ENCODE measurements around the gene HMCN2. TPM values are rescaled to one million over a fixed set of nuclear protein-coding genes. Genes with fewer than 3 reads are reported as not detected.

Gene HMCN2
- total and polyA plus RNA-seq, 2 donors (not counting 1 experiment from before 2014, with no cell fraction given): 0.01 TPM; not detected in 1

DNA sequence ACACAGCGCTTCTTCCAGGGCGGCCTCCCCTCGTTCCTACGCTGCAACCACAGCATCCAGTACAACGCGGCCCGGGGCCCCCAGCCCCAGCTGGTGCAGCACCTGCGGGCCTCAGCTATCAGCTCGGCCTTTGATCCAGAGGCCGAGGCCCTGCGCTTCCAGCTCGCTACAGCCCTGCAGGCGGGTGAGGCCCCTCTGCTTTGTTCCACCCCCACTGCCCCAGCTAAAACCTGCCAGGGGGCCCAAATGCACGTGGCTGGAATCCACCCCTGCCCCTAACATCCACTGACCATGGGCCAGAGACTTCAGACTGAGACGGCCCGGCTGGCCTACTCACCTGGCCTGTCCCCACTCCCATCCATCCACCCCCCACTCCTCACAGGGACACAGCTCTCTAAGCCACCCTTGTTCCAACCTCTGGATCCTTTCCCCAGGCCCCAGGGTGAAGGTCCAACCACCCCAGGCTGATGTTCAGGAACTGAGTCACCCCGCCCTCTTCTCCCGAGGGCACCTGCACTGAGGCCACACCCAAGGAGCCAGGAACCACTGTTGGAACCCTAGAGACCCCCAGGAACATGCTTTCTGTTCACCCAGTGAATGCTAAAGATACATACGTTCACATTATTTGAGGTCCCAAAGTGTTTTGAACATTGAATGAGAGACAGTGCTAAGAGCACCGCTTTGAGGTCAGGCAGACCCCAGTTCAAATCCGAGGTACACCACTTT is 160.3 kb downstream of the HMCN2 start:
- TF ChIP-seq, protein P1, sequence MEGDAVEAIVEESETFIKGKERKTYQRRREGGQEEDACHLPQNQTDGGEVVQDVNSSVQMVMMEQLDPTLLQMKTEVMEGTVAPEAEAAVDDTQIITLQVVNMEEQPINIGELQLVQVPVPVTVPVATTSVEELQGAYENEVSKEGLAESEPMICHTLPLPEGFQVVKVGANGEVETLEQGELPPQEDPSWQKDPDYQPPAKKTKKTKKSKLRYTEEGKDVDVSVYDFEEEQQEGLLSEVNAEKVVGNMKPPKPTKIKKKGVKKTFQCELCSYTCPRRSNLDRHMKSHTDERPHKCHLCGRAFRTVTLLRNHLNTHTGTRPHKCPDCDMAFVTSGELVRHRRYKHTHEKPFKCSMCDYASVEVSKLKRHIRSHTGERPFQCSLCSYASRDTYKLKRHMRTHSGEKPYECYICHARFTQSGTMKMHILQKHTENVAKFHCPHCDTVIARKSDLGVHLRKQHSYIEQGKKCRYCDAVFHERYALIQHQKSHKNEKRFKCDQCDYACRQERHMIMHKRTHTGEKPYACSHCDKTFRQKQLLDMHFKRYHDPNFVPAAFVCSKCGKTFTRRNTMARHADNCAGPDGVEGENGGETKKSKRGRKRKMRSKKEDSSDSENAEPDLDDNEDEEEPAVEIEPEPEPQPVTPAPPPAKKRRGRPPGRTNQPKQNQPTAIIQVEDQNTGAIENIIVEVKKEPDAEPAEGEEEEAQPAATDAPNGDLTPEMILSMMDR (IDR thresholded peaks at IDR 0.05): no peak
- no peak for TF ChIP-seq EZH2 (IDR thresholded peaks at IDR 0.05; ENCODE audit: borderline replicate concordance, insufficient read depth, low read depth, low read length, poor library complexity, severe bottlenecking)
- H3K79me2 ChIP-seq (ENCODE audit: control insufficient read depth, insufficient read depth, low read length): no peaks in the 10 kb centered on the region
- H3K9me3 ChIP-seq (ENCODE audit: control extremely low read depth in 1 of 3, control insufficient read depth in 2 of 3, insufficient read depth in 1 of 3, low read length in 2 of 3): peaks cover 0 to 18% (median 0%) of the 10 kb centered on the region in 3 donors
- no peak overlapping the region for H3K4me2 ChIP-seq (replicated peaks; ENCODE audit: low read depth, low read length, poor library complexity, severe bottlenecking)
- no peak for DNase-seq
- H2AFZ ChIP-seq (ENCODE audit: insufficient read depth, low read depth, low read length, poor library complexity, severe bottlenecking): no peak overlapping the region
- Mint-ChIP-seq H3K27ac (no peak overlapping the region), H3K27me3 (peaks cover 11% of the 10 kb centered on the region), H3K9me3 (ENCODE audit: insufficient read depth) (no peaks in the 10 kb centered on the region), H3K4me3 (no peak overlapping the region), H3K4me1 (no peaks in the 10 kb centered on the region)
- no peak overlapping the region for H3K4me3 ChIP-seq (ENCODE audit: control extremely low read depth in 1 of 5, extremely low read depth in 1 of 5, insufficient read depth in 1 of 5, low read depth in 2 of 5, low read length in 4 of 5)
- intact Hi-C loops (cut with micrococcal nuclease): no loop called here
- WGBS (ENCODE audit: insufficient coverage): 87% methylated on average over 21 of the region's 21 CpGs
- H3K9ac ChIP-seq (ENCODE audit: low read length): no peak overlapping the region
- CTCF ChIA-PET: interaction anchor here (0.7 kb wide), 1 partner anchor 56 kb away, joined by 4 read pairs; no protein-coding TSS in a partner anchor
- no peaks in the 10 kb centered on the region for H4K20me1 ChIP-seq (ENCODE audit: control insufficient read depth, insufficient read depth, low read length, poor library complexity, severe bottlenecking)
- H3K36me3 ChIP-seq (replicated peaks in 1 of 2; ENCODE audit: control extremely low read depth in 1 of 2, control insufficient read depth in 1 of 2, extremely low read depth in 1 of 2, insufficient read depth in 2 of 2, low read length in 1 of 2): no peaks in the 10 kb centered on the region
- ATAC-seq (ENCODE audit: low read depth): no peak
- H3K27me3 ChIP-seq (replicated peaks in 1 of 4; ENCODE audit: control extremely low read depth in 1 of 4, control insufficient read depth in 3 of 4, insufficient read depth in 4 of 4, low read length in 3 of 4): peaks cover 0 to 16% (median 1%) of the 10 kb centered on the region in 4 experiments
- no peaks in the 10 kb centered on the region for H3K4me1 ChIP-seq (ENCODE audit: control insufficient read depth in 2 of 2, insufficient read depth in 2 of 2, low read length in 2 of 2)
- no peak overlapping the region for H3K27ac ChIP-seq (ENCODE audit: low read length in 2 of 2)
- POLR2A ChIA-PET: no interaction called here

DNA sequence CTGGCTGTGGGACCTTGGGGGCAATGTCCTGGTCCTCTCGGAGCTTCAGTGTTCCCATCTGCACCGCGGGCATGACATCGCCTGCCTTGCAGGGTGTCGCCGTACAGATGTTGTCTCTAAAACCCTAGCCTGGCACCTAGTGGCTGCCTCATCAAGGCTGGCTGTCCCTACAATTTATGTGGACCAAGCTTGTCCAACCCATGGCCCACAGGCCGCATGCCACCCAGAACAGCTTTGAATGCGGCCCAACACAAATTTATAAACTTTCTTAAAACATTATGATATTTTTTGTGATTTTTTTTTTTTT is 160.9 kb downstream of the HMCN2 start:
- H3K79me2 ChIP-seq (ENCODE audit: control insufficient read depth, insufficient read depth, low read length): no peaks in the 10 kb centered on the region
- Mint-ChIP-seq H3K4me3 (no peak overlapping the region), H3K4me1 (no peaks in the 10 kb centered on the region), H3K9me3 (ENCODE audit: insufficient read depth) (no peaks in the 10 kb centered on the region), H3K27me3 (peaks cover 11% of the 10 kb centered on the region), H3K27ac (no peak overlapping the region)
- 85% methylated on average over 6 of the region's 8 CpGs for WGBS (ENCODE audit: insufficient coverage)
- intact Hi-C loops (cut with micrococcal nuclease): no loop called here
- no peaks in the 10 kb centered on the region for H3K36me3 ChIP-seq (replicated peaks in 1 of 2; ENCODE audit: control extremely low read depth in 1 of 2, control insufficient read depth in 1 of 2, extremely low read depth in 1 of 2, insufficient read depth in 2 of 2, low read length in 1 of 2)
- H3K27me3 ChIP-seq (replicated peaks in 1 of 4; ENCODE audit: control extremely low read depth in 1 of 4, control insufficient read depth in 3 of 4, insufficient read depth in 4 of 4, low read length in 3 of 4): peaks cover 0 to 19% (median 1%) of the 10 kb centered on the region in 4 experiments
- H3K4me3 ChIP-seq (ENCODE audit: control extremely low read depth in 1 of 5, extremely low read depth in 1 of 5, insufficient read depth in 1 of 5, low read depth in 2 of 5, low read length in 4 of 5): no peak overlapping the region
- TF ChIP-seq, protein P1 (IDR thresholded peaks at IDR 0.05): no peak
- TF ChIP-seq EZH2 (IDR thresholded peaks at IDR 0.05; ENCODE audit: borderline replicate concordance, insufficient read depth, low read depth, low read length, poor library complexity, severe bottlenecking): no peak
- H3K27ac ChIP-seq (ENCODE audit: low read length in 2 of 2): no peak overlapping the region
- H3K9ac ChIP-seq (ENCODE audit: low read length): no peak overlapping the region
- H3K9me3 ChIP-seq (ENCODE audit: control extremely low read depth in 1 of 3, control insufficient read depth in 2 of 3, insufficient read depth in 1 of 3, low read length in 2 of 3): peaks cover 0 to 23% (median 0%) of the 10 kb centered on the region in 3 donors
- H4K20me1 ChIP-seq (ENCODE audit: control insufficient read depth, insufficient read depth, low read length, poor library complexity, severe bottlenecking): no peaks in the 10 kb centered on the region
- no peak overlapping the region for H3K4me2 ChIP-seq (replicated peaks; ENCODE audit: low read depth, low read length, poor library complexity, severe bottlenecking)
- H2AFZ ChIP-seq (ENCODE audit: insufficient read depth, low read depth, low read length, poor library complexity, severe bottlenecking): no peak overlapping the region
- H3K4me1 ChIP-seq (ENCODE audit: control insufficient read depth in 2 of 2, insufficient read depth in 2 of 2, low read length in 2 of 2): no peaks in the 10 kb centered on the region
- ATAC-seq (ENCODE audit: low read depth) (no peak), DNase-seq (no peak)
- POLR2A ChIA-PET: no interaction called here
- CTCF ChIA-PET: interaction anchor here (0.7 kb wide), 1 partner anchor 57 kb away, joined by 4 read pairs; no protein-coding TSS in a partner anchor
